ENCODE measurements around the gene CEP290. TPM values are rescaled to one million over a fixed set of nuclear protein-coding genes. Genes with fewer than 3 reads are reported as not detected.

The CEP290 gene
- polyA plus RNA-seq, 4 donors: 1.9 to 13.6 (median 3.4) TPM

DNA sequence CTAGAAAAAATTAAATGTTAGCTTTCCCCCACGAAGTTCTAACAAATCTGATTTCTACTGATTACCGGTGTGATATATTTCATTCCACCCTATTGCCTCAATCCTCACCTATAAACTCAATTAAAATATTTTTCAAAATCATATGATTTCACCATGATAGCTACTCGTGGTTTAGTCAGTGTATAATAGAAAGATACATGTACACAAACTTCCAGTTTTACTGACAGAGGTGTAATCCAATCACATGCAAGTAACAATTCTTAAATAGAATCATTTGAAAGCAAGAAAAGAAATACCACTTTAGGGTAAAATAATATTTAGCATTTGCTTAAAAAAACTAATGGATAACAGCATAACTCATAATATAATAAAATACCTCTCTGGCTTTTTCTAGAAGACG, 57.7 kb downstream of the CEP290 start:
- peaks cover 0 to 12% (median 9%) of the 10 kb centered on the region in 3 donors for H3K36me3 ChIP-seq (ENCODE audit: control insufficient read depth in 3 of 3, insufficient read depth in 2 of 3, low read depth in 1 of 3, low read length in 3 of 3)
- WGBS, 3 donors: 89 to 92% (median 92%) methylated on average over 4 of the region's 4 CpGs
- no peak overlapping the region for H3K4me3 ChIP-seq (ENCODE audit: low read depth in 1 of 3, low read length in 3 of 3)
- H3K9me3 ChIP-seq (ENCODE audit: control insufficient read depth in 2 of 2, insufficient read depth in 1 of 2, low read depth in 1 of 2, low read length in 1 of 2): no peaks in the 10 kb centered on the region
- H3K27me3 ChIP-seq (ENCODE audit: control insufficient read depth in 3 of 3, insufficient read depth in 3 of 3, low read length in 3 of 3): no peaks in the 10 kb centered on the region
- DNase-seq (no peak), FAIRE-seq (peak; percentile 30)
- H3K4me1 ChIP-seq (ENCODE audit: control insufficient read depth in 3 of 3, insufficient read depth in 2 of 3, low read depth in 1 of 3, low read length in 2 of 3): no peaks in the 10 kb centered on the region
- H3K27ac ChIP-seq (ENCODE audit: low read depth in 1 of 3, low read length in 2 of 3): no peak overlapping the region

GRCh38 chr12:88083634-88084033, 58.3 kb downstream of the CEP290 start:
- WGBS, 3 donors: 79 to 90% (median 85%) methylated on average over 3 of the region's 3 CpGs

DNA sequence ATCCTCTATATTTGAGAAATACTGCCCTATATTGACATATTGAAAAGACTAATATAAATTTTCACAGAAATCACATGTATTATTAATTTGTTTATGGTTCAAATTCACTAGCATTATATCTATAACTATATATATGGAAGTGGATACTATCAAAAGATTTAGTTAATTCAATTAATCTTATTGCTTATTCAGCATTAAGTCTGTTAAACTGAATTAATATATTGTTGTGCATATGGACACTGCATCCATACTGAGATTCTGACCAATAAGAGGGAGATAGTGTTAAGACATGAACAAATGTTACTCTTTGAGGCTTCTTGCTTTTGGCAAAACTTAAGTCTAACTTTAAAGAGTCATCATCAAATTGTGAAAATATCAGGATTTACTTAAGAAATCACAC, 60.6 kb downstream of the CEP290 start:
- no peak overlapping the region for H3K27ac ChIP-seq (ENCODE audit: low read depth in 1 of 3, low read length in 2 of 3)
- no peak for FAIRE-seq
- no peaks in the 10 kb centered on the region for H3K4me1 ChIP-seq (ENCODE audit: control insufficient read depth in 3 of 3, insufficient read depth in 2 of 3, low read depth in 1 of 3, low read length in 2 of 3)
- peaks cover 0 to 7% (median 4%) of the 10 kb centered on the region in 3 donors for H3K36me3 ChIP-seq (ENCODE audit: control insufficient read depth in 3 of 3, insufficient read depth in 2 of 3, low read depth in 1 of 3, low read length in 3 of 3)
- no peaks in the 10 kb centered on the region for H3K27me3 ChIP-seq (ENCODE audit: control insufficient read depth in 3 of 3, insufficient read depth in 3 of 3, low read length in 3 of 3)
- H3K9me3 ChIP-seq (ENCODE audit: control insufficient read depth in 2 of 2, insufficient read depth in 1 of 2, low read depth in 1 of 2, low read length in 1 of 2): no peaks in the 10 kb centered on the region
- no peak for DNase-seq
- no peak overlapping the region for H3K4me3 ChIP-seq (ENCODE audit: low read depth in 1 of 3, low read length in 3 of 3)

More at GRCh38 chr12:88083634-88084033, 58.3 kb downstream of the CEP290 start:
- Histone ChIP-seq H3K27me3 (ENCODE audit: control insufficient read depth in 3 of 3, insufficient read depth in 3 of 3, low read length in 3 of 3) (no peaks in the 10 kb centered on the region), H3K36me3 (ENCODE audit: control insufficient read depth in 3 of 3, insufficient read depth in 2 of 3, low read depth in 1 of 3, low read length in 3 of 3) (peaks cover 0 to 10% (median 6%) of the 10 kb centered on the region in 3 donors), H3K27ac (ENCODE audit: low read depth in 1 of 3, low read length in 2 of 3) (no peak overlapping the region), H3K4me3 (ENCODE audit: low read depth in 1 of 3, low read length in 3 of 3) (no peak overlapping the region), H3K9me3 (ENCODE audit: control insufficient read depth in 2 of 2, insufficient read depth in 1 of 2, low read depth in 1 of 2, low read length in 1 of 2) (no peaks in the 10 kb centered on the region), H3K4me1 (ENCODE audit: control insufficient read depth in 3 of 3, insufficient read depth in 2 of 3, low read depth in 1 of 3, low read length in 2 of 3) (no peaks in the 10 kb centered on the region)
- DNase-seq (no peak), FAIRE-seq (no peak)

GRCh38 chr12:88067301-88067700, 74.6 kb downstream of the CEP290 start:
- H3K36me3 ChIP-seq (ENCODE audit: control insufficient read depth in 3 of 3, insufficient read depth in 2 of 3, low read depth in 1 of 3, low read length in 3 of 3): peaks cover 2 to 5% (median 4%) of the 10 kb centered on the region in 3 donors
- H3K9me3 ChIP-seq (ENCODE audit: control insufficient read depth in 2 of 2, insufficient read depth in 1 of 2, low read depth in 1 of 2, low read length in 1 of 2): no peaks in the 10 kb centered on the region
- H3K27ac ChIP-seq (ENCODE audit: low read depth in 1 of 3, low read length in 2 of 3): no peak overlapping the region
- 97 to 98% (median 97%) methylated on average over 9 of the region's 9 CpGs for WGBS, 3 donors
- H3K4me3 ChIP-seq (ENCODE audit: low read depth in 1 of 3, low read length in 3 of 3): no peak overlapping the region
- no peaks in the 10 kb centered on the region for H3K4me1 ChIP-seq (ENCODE audit: control insufficient read depth in 3 of 3, insufficient read depth in 2 of 3, low read depth in 1 of 3, low read length in 2 of 3)
- no peak for FAIRE-seq
- H3K27me3 ChIP-seq (ENCODE audit: control insufficient read depth in 3 of 3, insufficient read depth in 3 of 3, low read length in 3 of 3): no peaks in the 10 kb centered on the region
- no peak for DNase-seq

GRCh38 chr12:88063375-88063774, 78.5 kb downstream of the CEP290 start:
- Histone ChIP-seq H3K36me3 (ENCODE audit: control insufficient read depth in 3 of 3, insufficient read depth in 2 of 3, low read depth in 1 of 3, low read length in 3 of 3) (peaks cover 0 to 14% (median under 1%) of the 10 kb centered on the region in 3 donors), H3K27ac (ENCODE audit: low read depth in 1 of 3, low read length in 2 of 3) (no peak overlapping the region), H3K27me3 (ENCODE audit: control insufficient read depth in 3 of 3, insufficient read depth in 3 of 3, low read length in 3 of 3) (no peaks in the 10 kb centered on the region), H3K9me3 (ENCODE audit: control insufficient read depth in 2 of 2, insufficient read depth in 1 of 2, low read depth in 1 of 2, low read length in 1 of 2) (no peaks in the 10 kb centered on the region), H3K4me1 (ENCODE audit: control insufficient read depth in 3 of 3, insufficient read depth in 2 of 3, low read depth in 1 of 3, low read length in 2 of 3) (no peaks in the 10 kb centered on the region), H3K4me3 (ENCODE audit: low read depth in 1 of 3, low read length in 3 of 3) (no peak overlapping the region)
- DNase-seq (no peak), FAIRE-seq (no peak)
- 82 to 94% (median 87%) methylated on average over 2 of the region's 2 CpGs for WGBS, 3 donors

DNA sequence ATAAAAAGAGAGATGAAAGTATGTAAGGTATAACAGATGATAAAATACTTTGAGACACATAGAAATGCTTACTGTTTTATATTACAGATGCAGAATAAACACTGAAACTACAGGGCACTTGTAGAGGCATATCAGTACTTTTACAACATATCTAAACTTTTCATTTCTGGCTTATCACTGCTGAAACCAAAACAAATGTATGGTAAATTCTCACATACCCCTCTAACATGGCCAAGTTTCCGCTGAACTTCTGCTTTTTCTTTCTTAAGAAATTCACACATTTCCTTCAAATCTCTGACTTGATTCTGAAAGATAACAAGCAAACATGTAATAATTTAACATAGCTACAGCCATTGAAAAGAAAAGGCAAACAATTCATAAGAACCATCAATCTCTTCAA, 79.4 kb downstream of the CEP290 start:
- DNase-seq: no peak
- Histone ChIP-seq H3K36me3 (ENCODE audit: control insufficient read depth in 3 of 3, insufficient read depth in 2 of 3, low read depth in 1 of 3, low read length in 3 of 3) (peaks cover 0 to 15% (median 2%) of the 10 kb centered on the region in 3 donors), H3K27ac (ENCODE audit: low read depth in 1 of 3, low read length in 2 of 3) (no peak overlapping the region), H3K4me1 (ENCODE audit: control insufficient read depth in 3 of 3, insufficient read depth in 2 of 3, low read depth in 1 of 3, low read length in 2 of 3) (no peaks in the 10 kb centered on the region), H3K4me3 (ENCODE audit: low read depth in 1 of 3, low read length in 3 of 3) (no peak overlapping the region), H3K27me3 (ENCODE audit: control insufficient read depth in 3 of 3, insufficient read depth in 3 of 3, low read length in 3 of 3) (no peaks in the 10 kb centered on the region), H3K9me3 (ENCODE audit: control insufficient read depth in 2 of 2, insufficient read depth in 1 of 2, low read depth in 1 of 2, low read length in 1 of 2) (no peaks in the 10 kb centered on the region)
- FAIRE-seq: no peak
- WGBS, 3 donors: 69 to 94% (median 91%) methylated on average over 1 of the region's 1 CpG

GRCh38 chr12:88058719-88059077, 83.2 kb downstream of the CEP290 start:
- Histone ChIP-seq H3K9me3 (ENCODE audit: control insufficient read depth in 2 of 2, insufficient read depth in 1 of 2, low read depth in 1 of 2, low read length in 1 of 2) (no peaks in the 10 kb centered on the region), H3K36me3 (ENCODE audit: control insufficient read depth in 3 of 3, insufficient read depth in 2 of 3, low read depth in 1 of 3, low read length in 3 of 3) (peaks cover 2 to 10% (median 6%) of the 10 kb centered on the region in 3 donors), H3K27me3 (ENCODE audit: control insufficient read depth in 3 of 3, insufficient read depth in 3 of 3, low read length in 3 of 3) (no peaks in the 10 kb centered on the region), H3K4me1 (ENCODE audit: control insufficient read depth in 3 of 3, insufficient read depth in 2 of 3, low read depth in 1 of 3, low read length in 2 of 3) (no peaks in the 10 kb centered on the region), H3K27ac (ENCODE audit: low read depth in 1 of 3, low read length in 2 of 3) (no peak overlapping the region), H3K4me3 (ENCODE audit: low read depth in 1 of 3, low read length in 3 of 3) (no peak overlapping the region)
- DNase-seq: no peak
- FAIRE-seq: no peak
- 92 to 95% (median 94%) methylated on average over 1 of the region's 1 CpG for WGBS, 3 donors

DNA sequence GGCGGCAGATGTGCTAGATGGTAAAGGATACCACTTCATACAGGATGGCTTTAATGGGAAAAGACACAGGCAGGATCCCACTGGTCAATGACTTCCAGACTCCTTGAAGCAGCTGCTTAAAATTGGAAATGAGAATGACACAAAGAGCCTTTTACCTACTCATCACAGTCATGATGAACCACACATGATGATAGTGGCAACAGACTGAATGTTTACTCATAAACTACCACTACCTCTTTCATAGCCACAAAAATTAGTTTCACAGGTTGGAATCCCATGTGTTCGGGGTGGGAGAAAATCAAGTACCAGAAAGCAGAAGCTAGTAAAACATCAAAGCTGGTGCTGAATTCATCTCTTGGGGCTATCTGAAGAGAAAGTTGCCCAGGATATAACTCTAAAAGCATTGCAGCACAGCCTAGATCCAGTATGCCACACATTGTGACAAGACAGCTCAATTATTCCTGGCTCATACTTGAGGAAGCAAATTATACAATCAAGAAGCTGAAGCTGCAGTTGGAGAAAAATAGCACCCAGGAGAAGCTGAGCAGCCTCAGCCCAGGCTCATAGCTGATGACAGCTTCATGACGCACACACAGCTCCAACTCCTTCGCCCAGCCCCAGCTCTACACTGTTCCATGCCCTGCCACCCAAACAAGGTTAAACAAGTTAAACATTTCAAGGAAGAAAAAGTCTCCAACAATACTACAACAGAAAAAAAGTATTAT, 83.7 kb downstream of the CEP290 start:
- 95 to 98% (median 95%) methylated on average over 4 of the region's 4 CpGs for WGBS, 3 donors
- Histone ChIP-seq H3K9me3 (ENCODE audit: control insufficient read depth in 2 of 2, insufficient read depth in 1 of 2, low read depth in 1 of 2, low read length in 1 of 2) (no peaks in the 10 kb centered on the region), H3K4me3 (ENCODE audit: low read depth in 1 of 3, low read length in 3 of 3) (no peak overlapping the region), H3K36me3 (ENCODE audit: control insufficient read depth in 3 of 3, insufficient read depth in 2 of 3, low read depth in 1 of 3, low read length in 3 of 3) (peaks cover 2 to 10% (median 6%) of the 10 kb centered on the region in 3 donors), H3K4me1 (ENCODE audit: control insufficient read depth in 3 of 3, insufficient read depth in 2 of 3, low read depth in 1 of 3, low read length in 2 of 3) (no peaks in the 10 kb centered on the region), H3K27ac (ENCODE audit: low read depth in 1 of 3, low read length in 2 of 3) (no peak overlapping the region), H3K27me3 (ENCODE audit: control insufficient read depth in 3 of 3, insufficient read depth in 3 of 3, low read length in 3 of 3) (no peaks in the 10 kb centered on the region)
- no peak for FAIRE-seq
- no peak for DNase-seq

- Histone ChIP-seq H3K36me3 (ENCODE audit: control insufficient read depth in 3 of 3, insufficient read depth in 2 of 3, low read depth in 1 of 3, low read length in 3 of 3) (peaks cover 2 to 7% (median 6%) of the 10 kb centered on the region in 3 donors), H3K4me3 (ENCODE audit: low read depth in 1 of 3, low read length in 3 of 3) (no peak overlapping the region), H3K27me3 (ENCODE audit: control insufficient read depth in 3 of 3, insufficient read depth in 3 of 3, low read length in 3 of 3) (no peaks in the 10 kb centered on the region), H3K4me1 (ENCODE audit: control insufficient read depth in 3 of 3, insufficient read depth in 2 of 3, low read depth in 1 of 3, low read length in 2 of 3) (no peaks in the 10 kb centered on the region), H3K9me3 (ENCODE audit: control insufficient read depth in 2 of 2, insufficient read depth in 1 of 2, low read depth in 1 of 2, low read length in 1 of 2) (no peaks in the 10 kb centered on the region), H3K27ac (ENCODE audit: low read depth in 1 of 3, low read length in 2 of 3) (no peak overlapping the region)
- 85 to 88% (median 85%) methylated on average over 2 of the region's 2 CpGs for WGBS, 3 donors
- FAIRE-seq (no peak), DNase-seq (no peak)
Observed at GRCh38 chr12:88056571-88056970, 85.3 kb downstream of the CEP290 start.
